ENCODE data around the gene PCGF2. TPM values are rescaled to one million over a fixed set of nuclear protein-coding genes. Genes with fewer than 3 reads are reported as not detected.

The PCGF2 gene
- total and polyA plus RNA-seq, 9 of the 15 experiments (the other 6 are each of a cell fraction or from before 2014, with no cell fraction given), result 1.3 to 33.4 (median 7.0) TPM

DNA sequence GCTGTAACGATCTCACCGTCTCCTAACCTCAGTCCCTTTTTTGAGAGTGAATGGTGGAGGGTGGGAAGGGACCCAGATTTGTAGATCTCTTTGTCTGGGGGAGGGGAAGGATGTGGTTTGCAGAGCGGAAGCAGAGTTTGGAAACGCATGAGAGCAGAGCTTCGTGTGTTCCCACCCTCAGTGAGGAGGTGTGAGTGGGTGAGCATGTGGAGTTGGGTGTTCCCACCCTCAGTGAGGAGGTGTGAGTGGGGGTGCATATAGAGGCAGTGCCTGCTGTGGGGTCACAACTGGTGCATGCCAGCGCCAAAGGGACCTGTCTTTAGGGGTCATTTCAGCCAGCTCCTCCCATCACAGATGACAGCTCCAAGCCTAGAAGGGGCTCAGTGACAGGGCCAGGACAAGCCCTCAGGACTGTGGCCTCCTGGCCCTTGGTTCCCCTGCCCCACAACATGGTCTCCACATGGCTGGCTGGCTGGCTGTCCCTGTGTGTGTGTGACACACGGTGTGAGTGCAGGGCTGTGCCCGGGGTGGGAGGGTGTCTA lies 19.8 kb downstream of the PCGF2 start (continued):
- TF ChIP-seq, protein P1, sequence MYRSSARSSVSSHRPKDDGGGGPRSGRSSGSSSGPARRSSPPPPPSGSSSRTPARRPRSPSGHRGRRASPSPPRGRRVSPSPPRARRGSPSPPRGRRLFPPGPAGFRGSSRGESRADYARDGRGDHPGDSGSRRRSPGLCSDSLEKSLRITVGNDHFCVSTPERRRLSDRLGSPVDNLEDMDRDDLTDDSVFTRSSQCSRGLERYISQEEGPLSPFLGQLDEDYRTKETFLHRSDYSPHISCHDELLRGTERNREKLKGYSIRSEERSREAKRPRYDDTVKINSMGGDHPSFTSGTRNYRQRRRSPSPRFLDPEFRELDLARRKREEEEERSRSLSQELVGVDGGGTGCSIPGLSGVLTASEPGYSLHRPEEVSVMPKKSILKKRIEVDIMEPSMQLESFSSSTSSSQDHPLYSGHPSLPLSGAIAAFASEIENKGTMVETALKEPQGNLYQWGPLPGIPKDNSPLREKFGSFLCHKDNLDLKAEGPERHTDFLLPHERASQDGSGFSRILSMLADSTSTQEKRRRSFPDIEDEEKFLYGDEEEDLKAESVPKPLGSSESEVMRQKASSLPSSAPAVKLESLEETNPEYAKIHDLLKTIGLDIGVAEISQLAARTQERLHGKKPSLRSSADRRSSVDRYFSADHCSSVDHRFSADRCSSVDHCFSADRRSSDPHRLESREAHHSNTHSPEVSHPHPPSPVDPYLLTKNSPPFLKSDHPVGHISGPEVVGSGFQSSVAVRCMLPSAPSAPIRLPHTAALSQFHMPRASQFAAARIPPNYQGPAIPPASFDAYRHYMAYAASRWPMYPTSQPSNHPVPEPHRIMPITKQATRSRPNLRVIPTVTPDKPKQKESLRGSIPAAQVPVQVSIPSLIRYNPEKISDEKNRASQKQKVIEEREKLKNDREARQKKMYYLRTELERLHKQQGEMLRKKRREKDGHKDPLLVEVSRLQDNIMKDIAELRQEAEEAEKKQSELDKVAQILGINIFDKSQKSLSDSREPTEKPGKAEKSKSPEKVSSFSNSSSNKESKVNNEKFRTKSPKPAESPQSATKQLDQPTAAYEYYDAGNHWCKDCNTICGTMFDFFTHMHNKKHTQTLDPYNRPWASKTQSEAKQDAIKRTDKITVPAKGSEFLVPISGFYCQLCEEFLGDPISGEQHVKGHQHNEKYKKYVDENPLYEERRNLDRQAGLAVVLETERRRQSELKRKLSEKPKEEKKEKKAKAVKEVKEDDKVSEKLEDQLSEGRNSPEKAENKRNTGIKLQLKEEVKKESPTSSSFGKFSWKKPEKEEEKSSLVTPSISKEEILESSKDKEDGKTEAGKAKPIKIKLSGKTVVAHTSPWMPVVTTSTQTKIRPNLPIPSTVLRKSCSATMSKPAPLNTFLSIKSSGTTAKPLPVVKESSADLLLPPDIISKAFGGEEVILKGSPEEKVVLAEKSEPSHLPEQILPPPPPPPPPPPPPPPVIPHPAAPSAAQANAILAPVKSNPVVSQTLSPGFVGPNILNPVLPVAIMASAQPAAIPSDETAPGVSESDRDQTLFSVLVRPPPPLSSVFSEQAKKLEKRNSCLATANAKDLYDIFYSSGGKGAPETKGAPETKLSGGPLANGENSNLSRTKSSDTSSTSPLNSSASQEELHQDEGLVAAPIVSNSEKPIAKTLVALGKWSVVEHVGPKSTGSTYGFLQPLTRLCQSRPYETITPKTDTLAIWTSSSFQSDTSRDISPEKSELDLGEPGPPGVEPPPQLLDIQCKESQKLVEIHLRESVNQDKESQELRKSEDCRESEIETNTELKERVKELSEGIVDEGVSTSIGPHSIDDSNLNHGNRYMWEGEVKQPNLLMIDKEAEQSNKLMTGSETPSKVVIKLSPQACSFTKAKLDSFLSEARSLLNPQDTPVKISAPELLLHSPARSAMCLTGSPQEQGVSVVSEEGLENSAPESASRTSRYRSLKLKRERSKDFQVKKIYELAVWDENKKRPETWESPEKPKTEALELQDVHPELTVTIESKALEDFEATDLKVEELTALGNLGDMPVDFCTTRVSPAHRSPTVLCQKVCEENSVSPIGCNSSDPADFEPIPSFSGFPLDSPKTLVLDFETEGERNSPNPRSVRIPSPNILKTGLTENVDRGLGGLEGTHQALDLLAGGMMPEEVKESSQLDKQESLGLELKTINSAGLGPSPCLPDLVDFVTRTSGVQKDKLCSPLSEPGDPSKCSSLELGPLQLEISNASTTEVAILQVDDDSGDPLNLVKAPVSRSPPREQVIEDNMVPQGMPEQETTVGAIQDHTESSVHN (IDR thresholded peaks at IDR 0.05; ENCODE audit: borderline replicate concordance in 1 of 2, low read depth in 1 of 2), result no peak
- TF ChIP-seq, protein P2, sequence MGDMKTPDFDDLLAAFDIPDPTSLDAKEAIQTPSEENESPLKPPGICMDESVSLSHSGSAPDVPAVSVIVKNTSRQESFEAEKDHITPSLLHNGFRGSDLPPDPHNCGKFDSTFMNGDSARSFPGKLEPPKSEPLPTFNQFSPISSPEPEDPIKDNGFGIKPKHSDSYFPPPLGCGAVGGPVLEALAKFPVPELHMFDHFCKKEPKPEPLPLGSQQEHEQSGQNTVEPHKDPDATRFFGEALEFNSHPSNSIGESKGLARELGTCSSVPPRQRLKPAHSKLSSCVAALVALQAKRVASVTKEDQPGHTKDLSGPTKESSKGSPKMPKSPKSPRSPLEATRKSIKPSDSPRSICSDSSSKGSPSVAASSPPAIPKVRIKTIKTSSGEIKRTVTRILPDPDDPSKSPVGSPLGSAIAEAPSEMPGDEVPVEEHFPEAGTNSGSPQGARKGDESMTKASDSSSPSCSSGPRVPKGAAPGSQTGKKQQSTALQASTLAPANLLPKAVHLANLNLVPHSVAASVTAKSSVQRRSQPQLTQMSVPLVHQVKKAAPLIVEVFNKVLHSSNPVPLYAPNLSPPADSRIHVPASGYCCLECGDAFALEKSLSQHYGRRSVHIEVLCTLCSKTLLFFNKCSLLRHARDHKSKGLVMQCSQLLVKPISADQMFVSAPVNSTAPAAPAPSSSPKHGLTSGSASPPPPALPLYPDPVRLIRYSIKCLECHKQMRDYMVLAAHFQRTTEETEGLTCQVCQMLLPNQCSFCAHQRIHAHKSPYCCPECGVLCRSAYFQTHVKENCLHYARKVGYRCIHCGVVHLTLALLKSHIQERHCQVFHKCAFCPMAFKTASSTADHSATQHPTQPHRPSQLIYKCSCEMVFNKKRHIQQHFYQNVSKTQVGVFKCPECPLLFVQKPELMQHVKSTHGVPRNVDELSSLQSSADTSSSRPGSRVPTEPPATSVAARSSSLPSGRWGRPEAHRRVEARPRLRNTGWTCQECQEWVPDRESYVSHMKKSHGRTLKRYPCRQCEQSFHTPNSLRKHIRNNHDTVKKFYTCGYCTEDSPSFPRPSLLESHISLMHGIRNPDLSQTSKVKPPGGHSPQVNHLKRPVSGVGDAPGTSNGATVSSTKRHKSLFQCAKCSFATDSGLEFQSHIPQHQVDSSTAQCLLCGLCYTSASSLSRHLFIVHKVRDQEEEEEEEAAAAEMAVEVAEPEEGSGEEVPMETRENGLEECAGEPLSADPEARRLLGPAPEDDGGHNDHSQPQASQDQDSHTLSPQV (IDR thresholded peaks at IDR 0.05), result peak; percentile 72
- TF ChIP-seq HLTF (IDR thresholded peaks at IDR 0.05) (no peak), MTA3 (IDR thresholded peaks at IDR 0.05; ENCODE audit: borderline replicate concordance) (0 out of 2 replicates have a peak, but pooled peaks have one; percentile 10), NFIX (CRISPR knock-in tag; IDR thresholded peaks at IDR 0.05; ENCODE audit: low read depth) (no peak), DMBX1 (CRISPR knock-in tag; IDR thresholded peaks at IDR 0.05; ENCODE audit: borderline replicate concordance) (peak; percentile 63; the same call in 1 of the 2 replicates), DPF2 (IDR thresholded peaks at IDR 0.05) (0 out of 2 replicates have a peak, but pooled peaks have one; percentile 22), CBX3 (IDR thresholded peaks at IDR 0.05; ENCODE audit: borderline replicate concordance in 1 of 2, low read length in 2 of 2) (peak in 1 of 2 experiments; percentile 84; a peak in 1 of 3 replicates), ERF (CRISPR knock-in tag; IDR thresholded peaks at IDR 0.05) (0 out of 2 replicates have a peak, but pooled peaks have one; percentile 54)
- TF ChIP-seq, protein P3, sequence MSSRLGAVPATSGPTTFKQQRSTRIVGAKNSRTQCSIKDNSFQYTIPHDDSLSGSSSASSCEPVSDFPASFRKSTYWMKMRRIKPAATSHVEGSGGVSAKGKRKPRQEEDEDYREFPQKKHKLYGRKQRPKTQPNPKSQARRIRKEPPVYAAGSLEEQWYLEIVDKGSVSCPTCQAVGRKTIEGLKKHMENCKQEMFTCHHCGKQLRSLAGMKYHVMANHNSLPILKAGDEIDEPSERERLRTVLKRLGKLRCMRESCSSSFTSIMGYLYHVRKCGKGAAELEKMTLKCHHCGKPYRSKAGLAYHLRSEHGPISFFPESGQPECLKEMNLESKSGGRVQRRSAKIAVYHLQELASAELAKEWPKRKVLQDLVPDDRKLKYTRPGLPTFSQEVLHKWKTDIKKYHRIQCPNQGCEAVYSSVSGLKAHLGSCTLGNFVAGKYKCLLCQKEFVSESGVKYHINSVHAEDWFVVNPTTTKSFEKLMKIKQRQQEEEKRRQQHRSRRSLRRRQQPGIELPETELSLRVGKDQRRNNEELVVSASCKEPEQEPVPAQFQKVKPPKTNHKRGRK (tag; IDR thresholded peaks at IDR 0.05), result no peak

Data from K562 (cell line).